SJCRH30 (cell line): Measurements from ENCODE around the gene AANAT. TPM values are rescaled to one million over a fixed set of nuclear protein-coding genes. Genes with fewer than 3 reads are reported as not detected.

Source experiments
- DNase-seq, 2 experiments: peaks; one replicate each; pipeline ENCODE4 v3.0.0-alpha.2; 2015 to 2020
- H3K27ac ChIP-seq: fragments of 250-450 bp; sonication (Bioruptor Pico); 2 replicates; pipeline ENCODE4 v1.5.1; 2020; ENCODE audit warnings: mild to moderate bottlenecking, moderate library complexity
- H3K27me3 ChIP-seq: fragments of 250-450 bp; sonication (Bioruptor Pico); 2 replicates; pipeline ENCODE4 v1.5.1; 2020; ENCODE audit warnings: mild to moderate bottlenecking, moderate library complexity
- H3K36me3 ChIP-seq: fragments of 250-450 bp; sonication (Bioruptor Pico); 2 replicates; pipeline ENCODE4 v1.5.1; 2020; ENCODE audit warnings: mild to moderate bottlenecking, moderate library complexity
- H3K4me1 ChIP-seq: fragments of 250-450 bp; sonication (Bioruptor Pico); 2 replicates; pipeline ENCODE4 v1.5.1; 2020; ENCODE audit warnings: mild to moderate bottlenecking, moderate library complexity
- H3K4me3 ChIP-seq: fragments of 250-450 bp; sonication (Bioruptor Pico); 2 replicates; pipeline ENCODE4 v1.5.1; 2020; ENCODE audit warnings: mild to moderate bottlenecking, moderate library complexity
- H3K9me3 ChIP-seq: fragments of 250-450 bp; sonication (Bioruptor Pico); replicated peaks from 2 replicates; pipeline ENCODE4 v1.5.1; 2020; ENCODE audit warnings: mild to moderate bottlenecking, moderate library complexity
- total RNA-seq: library from RNA; depleted of rRNA; stranded (reverse); fragments of >200 nt; shearing (Covaris generic); gene quantifications from 2 replicates; pipeline ENCODE4 v1.2.3, GENCODE V29; 2014; rRNA removed

Gene AANAT
- 0.24 and 0.58 TPM in 2 replicates for total RNA-seq

GRCh38 chr17:76467366-76467765 is at the start of gene AANAT:
AANAT (plus strand) TSS chr17:76467603; CDS start chr17:76468747, 1,144 bp downstream.
- H3K27me3 ChIP-seq: peaks cover 8% of the 10 kb centered on the region; the same call in 1 of the 2 replicates
- peaks cover 23% of the 10 kb centered on the region for H3K4me1 ChIP-seq
- H3K36me3 ChIP-seq: no peaks in the 10 kb centered on the region
- no peak within 1 kb of the TSS for H3K27ac ChIP-seq
- H3K9me3 ChIP-seq: no peaks in the 10 kb centered on the region
- H3K4me3 ChIP-seq: no peak within 1 kb of the TSS
- DNase-seq: peak; percentile 88

GRCh38 chr17:76419576-76420260 is 47.7 kb upstream of the AANAT start:
- DNase-seq: no peak
- no peaks in the 10 kb centered on the region for H3K27me3 ChIP-seq
- H3K36me3 ChIP-seq: peaks cover 10% of the 10 kb centered on the region
- H3K4me3 ChIP-seq: no peak overlapping the region
- no peak overlapping the region for H3K27ac ChIP-seq
- peaks cover 6% of the 10 kb centered on the region; the same call in 1 of the 2 replicates for H3K4me1 ChIP-seq
- H3K9me3 ChIP-seq: no peaks in the 10 kb centered on the region

GRCh38 chr17:76420356-76421043 is 46.9 kb upstream of the AANAT start:
- Histone ChIP-seq H3K27ac (no peak overlapping the region), H3K27me3 (no peaks in the 10 kb centered on the region), H3K9me3 (no peaks in the 10 kb centered on the region), H3K4me3 (no peak overlapping the region), H3K4me1 (peaks cover 5% of the 10 kb centered on the region; the same call in 1 of the 2 replicates), H3K36me3 (peaks cover 10% of the 10 kb centered on the region)
- DNase-seq: no peak

GRCh38 chr17:76421044-76421407 is 46.4 kb upstream of the AANAT start:
- Histone ChIP-seq H3K4me1 (peaks cover 5% of the 10 kb centered on the region; the same call in 1 of the 2 replicates), H3K36me3 (peaks cover 10% of the 10 kb centered on the region), H3K9me3 (no peaks in the 10 kb centered on the region), H3K27ac (no peak overlapping the region), H3K4me3 (no peak overlapping the region), H3K27me3 (no peaks in the 10 kb centered on the region)
- no peak for DNase-seq

GRCh38 chr17:76422406-76422805 is 45.0 kb upstream of the AANAT start:
- Histone ChIP-seq H3K36me3 (peaks cover 10% of the 10 kb centered on the region), H3K9me3 (no peaks in the 10 kb centered on the region), H3K4me3 (no peak overlapping the region), H3K4me1 (peaks cover 3% of the 10 kb centered on the region; the same call in 1 of the 2 replicates), H3K27me3 (no peaks in the 10 kb centered on the region), H3K27ac (no peak overlapping the region)
- no peak for DNase-seq

- H3K4me1 ChIP-seq: no peaks in the 10 kb centered on the region
- H3K36me3 ChIP-seq: peaks cover 10% of the 10 kb centered on the region
- H3K4me3 ChIP-seq: no peak overlapping the region
- DNase-seq: no peak
- no peak overlapping the region for H3K27ac ChIP-seq
- H3K27me3 ChIP-seq: no peaks in the 10 kb centered on the region
- no peaks in the 10 kb centered on the region for H3K9me3 ChIP-seq
Observed at GRCh38 chr17:76422860-76423259, 44.5 kb upstream of the AANAT start.

GRCh38 chr17:76426853-76427252 is 40.5 kb upstream of the AANAT start:
- H3K4me3 ChIP-seq: no peak overlapping the region
- H3K36me3 ChIP-seq: peaks cover 3% of the 10 kb centered on the region
- no peaks in the 10 kb centered on the region for H3K27me3 ChIP-seq
- no peak for DNase-seq
- H3K27ac ChIP-seq: no peak overlapping the region
- no peaks in the 10 kb centered on the region for H3K4me1 ChIP-seq
- H3K9me3 ChIP-seq: no peaks in the 10 kb centered on the region

- no peaks in the 10 kb centered on the region for H3K4me1 ChIP-seq
- H3K27ac ChIP-seq: no peak overlapping the region
- no peak for DNase-seq
- no peaks in the 10 kb centered on the region for H3K27me3 ChIP-seq
- no peak overlapping the region for H3K4me3 ChIP-seq
- H3K9me3 ChIP-seq: no peaks in the 10 kb centered on the region
- no peaks in the 10 kb centered on the region for H3K36me3 ChIP-seq
Observed at GRCh38 chr17:76427501-76428231, 39.7 kb upstream of the AANAT start.

- H3K4me1 ChIP-seq: no peaks in the 10 kb centered on the region
- H3K27me3 ChIP-seq: no peaks in the 10 kb centered on the region
- H3K27ac ChIP-seq: no peak overlapping the region
- no peak overlapping the region for H3K4me3 ChIP-seq
- no peak for DNase-seq
- H3K36me3 ChIP-seq: no peaks in the 10 kb centered on the region
- no peaks in the 10 kb centered on the region for H3K9me3 ChIP-seq
Observed at GRCh38 chr17:76428511-76428910, 38.9 kb upstream of the AANAT start.

GRCh38 chr17:76431509-76431908 is 35.9 kb upstream of the AANAT start:
- H3K36me3 ChIP-seq: peaks cover 2% of the 10 kb centered on the region; the same call in 1 of the 2 replicates
- no peaks in the 10 kb centered on the region for H3K9me3 ChIP-seq
- no peaks in the 10 kb centered on the region for H3K27me3 ChIP-seq
- DNase-seq: no peak
- H3K4me1 ChIP-seq: no peaks in the 10 kb centered on the region
- H3K4me3 ChIP-seq: no peak overlapping the region
- H3K27ac ChIP-seq: no peak overlapping the region

- Histone ChIP-seq H3K36me3 (peaks cover 2% of the 10 kb centered on the region; the same call in 1 of the 2 replicates), H3K4me3 (no peak overlapping the region), H3K9me3 (no peaks in the 10 kb centered on the region), H3K4me1 (no peaks in the 10 kb centered on the region), H3K27ac (no peak overlapping the region), H3K27me3 (no peaks in the 10 kb centered on the region)
- no peak for DNase-seq
Observed at GRCh38 chr17:76432004-76432403, 35.4 kb upstream of the AANAT start.

GRCh38 chr17:76432712-76433336 is 34.6 kb upstream of the AANAT start:
- H3K9me3 ChIP-seq: no peaks in the 10 kb centered on the region
- H3K4me3 ChIP-seq: no peak overlapping the region
- H3K27ac ChIP-seq: no peak overlapping the region
- DNase-seq: peak in 1 of 2 experiments; percentile 30
- peaks cover 2% of the 10 kb centered on the region; the same call in 1 of the 2 replicates for H3K36me3 ChIP-seq
- no peaks in the 10 kb centered on the region for H3K27me3 ChIP-seq
- no peaks in the 10 kb centered on the region for H3K4me1 ChIP-seq

GRCh38 chr17:76433693-76434092 is 33.7 kb upstream of the AANAT start:
- Histone ChIP-seq H3K27me3 (no peaks in the 10 kb centered on the region), H3K4me1 (no peaks in the 10 kb centered on the region), H3K36me3 (peaks cover 2% of the 10 kb centered on the region; the same call in 1 of the 2 replicates), H3K27ac (no peak overlapping the region), H3K9me3 (no peaks in the 10 kb centered on the region), H3K4me3 (no peak overlapping the region)
- DNase-seq: no peak

- DNase-seq: no peak
- Histone ChIP-seq H3K27me3 (no peaks in the 10 kb centered on the region), H3K4me1 (no peaks in the 10 kb centered on the region), H3K27ac (no peak overlapping the region), H3K9me3 (no peaks in the 10 kb centered on the region), H3K36me3 (peaks cover 2% of the 10 kb centered on the region; the same call in 1 of the 2 replicates), H3K4me3 (no peak overlapping the region)
Observed at GRCh38 chr17:76434870-76435269, 32.5 kb upstream of the AANAT start.
